A673 (cell line): ENCODE data around the gene SMOC2. TPM values are rescaled to one million over a fixed set of nuclear protein-coding genes. Genes with fewer than 3 reads are reported as not detected.

Experiments used
- BruUV-seq: library from RNA; stranded (reverse); fragments of 400-500 nt; replicated peaks from 2 replicates; lab custom pipeline; 2021; lab: Mats Ljungman, UMichigan
- CTCF ChIA-PET: fragments of 300-600 bp; sonication (Branson Sonifier 250); formaldehyde crosslinking; loops from one replicate; lab custom pipeline; 2022; ENCODE audit warnings: antibody characterized with exemption; lab: Charles Lee
- POLR2A ChIA-PET: fragments of 300-600 bp; sonication (Branson Sonifier 250); formaldehyde crosslinking; loops from one replicate; lab custom pipeline; 2022; ENCODE audit warnings: antibody characterized with exemption; ENCODE audit not compliant: low non-redundant PET; lab: Charles Lee
- DNase-seq: peaks from one replicate; pipeline ENCODE4 v3.0.0-alpha.2; 2015; ENCODE audit warnings: low spot score
- H3K27ac ChIP-seq: fragments of 200-600 bp; sonication (generic); 2 replicates; pipeline ENCODE4 v1.5.1; 2016; ENCODE audit warnings: mixed run types, low read depth, mild to moderate bottlenecking, mixed read lengths, antibody characterized with exemption, low read length; ENCODE audit not compliant: poor library complexity, severe bottlenecking
- H3K27me3 ChIP-seq: fragments of 200-600 bp; sonication (generic); replicated peaks from 2 replicates; pipeline ENCODE4 v1.6.1; 2017; ENCODE audit warnings: mixed run types, low read depth, mild to moderate bottlenecking, mixed read lengths, antibody characterized with exemption, low read length; ENCODE audit not compliant: insufficient read depth, poor library complexity
- H3K36me3 ChIP-seq: fragments of 200-600 bp; sonication (generic); 2 replicates; pipeline ENCODE4 v1.6.1; 2016; ENCODE audit warnings: mixed run types, mild to moderate bottlenecking, mixed read lengths, antibody characterized with exemption, low read length; ENCODE audit not compliant: insufficient read depth, poor library complexity, severe bottlenecking
- H3K4me1 ChIP-seq: fragments of 200-600 bp; sonication (generic); 2 replicates; pipeline ENCODE4 v1.6.1; 2017; ENCODE audit warnings: mixed run types, mild to moderate bottlenecking, mixed read lengths, antibody characterized with exemption, low read length; ENCODE audit not compliant: insufficient read depth, poor library complexity, severe bottlenecking
- H3K4me3 ChIP-seq: fragments of 200-600 bp; sonication (generic); 2 replicates; pipeline ENCODE4 v1.5.1; 2016; ENCODE audit warnings: low read depth, mixed run types, mild to moderate bottlenecking, mixed read lengths, low read length; ENCODE audit not compliant: poor library complexity, severe bottlenecking
- H3K9me3 ChIP-seq: fragments of 200-600 bp; sonication (generic); 2 replicates; pipeline ENCODE4 v1.6.1; 2016; ENCODE audit warnings: mixed run types, low read depth, mild to moderate bottlenecking, mixed read lengths, antibody characterized with exemption, low read length; ENCODE audit not compliant: poor library complexity, severe bottlenecking
- EZH2 ChIP-seq: fragments of 200-600 bp; sonication (generic); IDR thresholded peaks from 2 replicates; pipeline ENCODE4 v1.6.1; 2017; ENCODE audit warnings: borderline replicate concordance, low read depth, mild to moderate bottlenecking, mixed read lengths, antibody characterized with exemption, low read length; ENCODE audit not compliant: poor library complexity, severe bottlenecking
- intact Hi-C: fragments of 100-400 bp; cut with micrococcal nuclease; formaldehyde crosslinking; loops from one replicate; pipeline ENCODE4 v1.10.0; 2022; ENCODE audit not compliant: unreplicated experiment
- total RNA-seq: library from RNA; stranded (reverse); gene quantifications from 2 replicates; pipeline ENCODE4 v1.2.3, GENCODE V29; 2021
- TF ChIP-seq, protein P1 (sequence below): fragments of 300-800, 200-600 bp; sonication (generic); conservative IDR thresholded peaks from 2 replicates; pipeline ENCODE4 v1.5.1; 2017; ENCODE audit warnings: low read depth, mild to moderate bottlenecking, antibody characterized with exemption, low read length, moderate library complexity, mixed read lengths

SMOC2 gene
- total RNA-seq, 1 experiment from 2014 or later, result 1.8 TPM

- H3K4me3 ChIP-seq, result no peak overlapping the region
- no peak for DNase-seq
- no peaks in the 10 kb centered on the region for H3K4me1 ChIP-seq
- no peaks in the 10 kb centered on the region for H3K36me3 ChIP-seq
- H3K27me3 ChIP-seq, result peaks cover 6% of the 10 kb centered on the region
- H3K9me3 ChIP-seq, result no peaks in the 10 kb centered on the region
- CTCF ChIA-PET, result no interaction called here
- intact Hi-C loops, result no loop called here
- no peak for TF ChIP-seq EZH2
- TF ChIP-seq, protein P1, sequence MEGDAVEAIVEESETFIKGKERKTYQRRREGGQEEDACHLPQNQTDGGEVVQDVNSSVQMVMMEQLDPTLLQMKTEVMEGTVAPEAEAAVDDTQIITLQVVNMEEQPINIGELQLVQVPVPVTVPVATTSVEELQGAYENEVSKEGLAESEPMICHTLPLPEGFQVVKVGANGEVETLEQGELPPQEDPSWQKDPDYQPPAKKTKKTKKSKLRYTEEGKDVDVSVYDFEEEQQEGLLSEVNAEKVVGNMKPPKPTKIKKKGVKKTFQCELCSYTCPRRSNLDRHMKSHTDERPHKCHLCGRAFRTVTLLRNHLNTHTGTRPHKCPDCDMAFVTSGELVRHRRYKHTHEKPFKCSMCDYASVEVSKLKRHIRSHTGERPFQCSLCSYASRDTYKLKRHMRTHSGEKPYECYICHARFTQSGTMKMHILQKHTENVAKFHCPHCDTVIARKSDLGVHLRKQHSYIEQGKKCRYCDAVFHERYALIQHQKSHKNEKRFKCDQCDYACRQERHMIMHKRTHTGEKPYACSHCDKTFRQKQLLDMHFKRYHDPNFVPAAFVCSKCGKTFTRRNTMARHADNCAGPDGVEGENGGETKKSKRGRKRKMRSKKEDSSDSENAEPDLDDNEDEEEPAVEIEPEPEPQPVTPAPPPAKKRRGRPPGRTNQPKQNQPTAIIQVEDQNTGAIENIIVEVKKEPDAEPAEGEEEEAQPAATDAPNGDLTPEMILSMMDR, result no peak
- no peak overlapping the region for H3K27ac ChIP-seq
- POLR2A ChIA-PET, result no interaction called here
- no TSS peak for BruUV-seq
Observed at GRCh38 chr6:168420084-168420483, 20.9 kb upstream of the SMOC2 start.

DNA sequence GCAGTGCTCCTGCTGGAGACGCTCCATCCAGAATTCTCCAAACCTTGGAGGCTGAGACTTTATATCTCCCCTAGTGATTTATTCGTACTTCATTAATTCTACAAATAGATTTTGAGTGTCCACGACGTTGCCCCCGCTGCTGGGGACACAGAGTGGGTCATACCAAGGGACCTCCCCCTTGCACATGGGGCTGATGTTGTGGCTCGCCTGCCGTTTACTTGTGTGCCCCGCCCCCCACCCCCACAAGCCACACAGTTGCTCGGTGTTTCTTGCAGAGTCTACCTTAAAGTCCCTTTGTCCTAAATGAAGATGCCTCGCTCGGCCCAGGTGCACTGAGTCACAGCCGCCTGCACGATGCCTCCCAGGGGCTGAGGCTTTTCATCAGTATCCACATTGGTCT is 20.3 kb upstream of the SMOC2 start:
- Histone ChIP-seq H3K27me3 (peaks cover 6% of the 10 kb centered on the region), H3K4me3 (no peak overlapping the region), H3K27ac (no peak overlapping the region), H3K9me3 (no peaks in the 10 kb centered on the region), H3K4me1 (no peaks in the 10 kb centered on the region), H3K36me3 (no peaks in the 10 kb centered on the region)
- no TSS peak for BruUV-seq
- intact Hi-C loops, result no loop called here
- no peak for DNase-seq
- POLR2A ChIA-PET, result no interaction called here
- CTCF ChIA-PET, result no interaction called here
- no peak for TF ChIP-seq EZH2
- TF ChIP-seq, protein P1, result no peak

GRCh38 chr6:168427184-168427583 is 13.8 kb upstream of the SMOC2 start:
- no TSS peak for BruUV-seq
- H3K27me3 ChIP-seq, result peaks cover 4% of the 10 kb centered on the region
- peaks cover 3% of the 10 kb centered on the region for H3K4me1 ChIP-seq
- DNase-seq, result no peak
- no peak overlapping the region for H3K4me3 ChIP-seq
- POLR2A ChIA-PET, result no interaction called here
- no peak overlapping the region for H3K27ac ChIP-seq
- intact Hi-C loops, result no loop called here
- CTCF ChIA-PET, result no interaction called here
- no peaks in the 10 kb centered on the region for H3K36me3 ChIP-seq
- TF ChIP-seq, protein P1, result no peak
- TF ChIP-seq EZH2, result no peak
- no peaks in the 10 kb centered on the region for H3K9me3 ChIP-seq
